Lower leg skin (tissue), 4 donors: ENCODE data around the gene RFC5. TPM values are rescaled to one million over a fixed set of nuclear protein-coding genes. Genes with fewer than 3 reads are reported as not detected.
"Not testable (repeated sequence)": the region's sequence is repeated elsewhere in the genome, so short reads cannot be mapped to it uniquely, and the experiment has no call there.

Source experiments
- DNase-seq, 2 donors: peaks; one replicate each; pipeline ENCODE4 v3.0.0-alpha.2; 2019; ENCODE audit warnings: low spot score in 2 of 2
- H3K4me3 ChIP-seq: fragments of 200-600 bp; sonication (generic); 2 replicates; pipeline ENCODE4 v1.5.1; 2017; ENCODE audit warnings: mild to moderate bottlenecking, low read depth; ENCODE audit not compliant: poor library complexity, severe bottlenecking
- POLR2A ChIP-seq, 2 donors: fragments of 450-650 bp; IDR thresholded peaks; one replicate each; pipeline ENCODE4 v1.6.1; 2016 to 2017; ENCODE audit warnings: antibody characterized with exemption in 2 of 2, mild to moderate bottlenecking in 1 of 2, moderate library complexity in 1 of 2
- WGBS, 2 donors: methylation state at CpG; one replicate each; pipeline ENCODE4 v1.1.5; 2018; 5-methylcytosine and 5-hydroxymethylcytosine counted together
- intact Hi-C: fragments of 100-400 bp; cut with DNase I; formaldehyde crosslinking; loops from one replicate; pipeline ENCODE4 v1.15.0; 2023; ENCODE audit warnings: low total_unique reads
- total RNA-seq, 4 donors: library from RNA; depleted of rRNA; stranded (reverse); fragments of >200 nt; gene quantifications; one replicate each; pipeline ENCODE4 v1.1.0, GENCODE V29; 2016
- TF ChIP-seq, protein P1 (sequence below), 3 donors: fragments of 450-650 bp; IDR thresholded peaks; one replicate each; pipeline ENCODE4 v1.5.1; 2016; ENCODE audit warnings: antibody characterized with exemption in 3 of 3, mild to moderate bottlenecking in 3 of 3, moderate library complexity in 2 of 3

RFC5 gene
- total RNA-seq, 4 donors from 2014 or later = 6.2 to 14.3 (median 11.3) TPM

GRCh38 chr12:117985182-117985581 lies 31.3 kb upstream of the RFC5 start:
- H3K4me3 ChIP-seq = no peak overlapping the region
- no peak for TF ChIP-seq POLR2A (IDR thresholded peaks at IDR 0.05)
- TF ChIP-seq, protein P1, sequence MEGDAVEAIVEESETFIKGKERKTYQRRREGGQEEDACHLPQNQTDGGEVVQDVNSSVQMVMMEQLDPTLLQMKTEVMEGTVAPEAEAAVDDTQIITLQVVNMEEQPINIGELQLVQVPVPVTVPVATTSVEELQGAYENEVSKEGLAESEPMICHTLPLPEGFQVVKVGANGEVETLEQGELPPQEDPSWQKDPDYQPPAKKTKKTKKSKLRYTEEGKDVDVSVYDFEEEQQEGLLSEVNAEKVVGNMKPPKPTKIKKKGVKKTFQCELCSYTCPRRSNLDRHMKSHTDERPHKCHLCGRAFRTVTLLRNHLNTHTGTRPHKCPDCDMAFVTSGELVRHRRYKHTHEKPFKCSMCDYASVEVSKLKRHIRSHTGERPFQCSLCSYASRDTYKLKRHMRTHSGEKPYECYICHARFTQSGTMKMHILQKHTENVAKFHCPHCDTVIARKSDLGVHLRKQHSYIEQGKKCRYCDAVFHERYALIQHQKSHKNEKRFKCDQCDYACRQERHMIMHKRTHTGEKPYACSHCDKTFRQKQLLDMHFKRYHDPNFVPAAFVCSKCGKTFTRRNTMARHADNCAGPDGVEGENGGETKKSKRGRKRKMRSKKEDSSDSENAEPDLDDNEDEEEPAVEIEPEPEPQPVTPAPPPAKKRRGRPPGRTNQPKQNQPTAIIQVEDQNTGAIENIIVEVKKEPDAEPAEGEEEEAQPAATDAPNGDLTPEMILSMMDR (IDR thresholded peaks at IDR 0.05) = no peak
- no peak for DNase-seq
- 50 to 67% methylated on average over 2 of the region's 2 CpGs for WGBS, 2 donors
- intact Hi-C loops = no loop called here

DNA sequence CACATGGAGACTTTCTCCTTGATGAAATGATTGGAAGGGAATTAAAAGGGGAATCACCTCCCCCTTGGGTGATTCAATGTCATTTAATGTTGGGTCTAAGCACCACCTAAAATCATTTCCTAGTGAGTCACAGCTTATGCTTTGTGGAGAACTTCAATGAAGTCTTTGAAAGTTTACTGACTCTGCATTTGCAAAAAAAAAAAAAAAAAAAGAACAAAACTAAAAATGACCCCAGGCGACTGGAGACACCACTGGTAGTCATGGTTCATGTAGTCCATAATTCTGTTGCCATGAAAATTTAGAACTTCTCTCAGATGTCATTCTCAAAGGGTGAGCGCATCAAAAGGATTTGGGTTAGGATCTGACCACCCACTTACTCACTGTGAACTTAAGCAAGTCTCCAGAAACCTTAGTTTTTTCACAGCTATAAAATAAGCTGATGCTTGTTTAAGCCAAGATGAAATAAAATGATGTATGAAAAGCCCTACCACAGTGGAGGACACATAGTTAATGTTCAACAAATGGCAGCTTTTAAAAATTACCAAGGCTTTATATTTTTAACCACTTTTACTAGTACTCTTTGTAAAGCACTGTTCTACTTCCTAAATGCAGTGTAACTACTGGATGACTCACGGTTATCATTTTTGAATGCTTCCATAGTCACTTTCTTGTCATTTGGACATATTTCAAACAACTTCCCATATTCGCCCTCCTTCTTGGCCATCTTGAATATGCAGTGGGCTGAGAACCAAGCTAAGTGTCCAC lies 29.6 kb upstream of the RFC5 start:
- intact Hi-C loops = no loop called here
- no peak overlapping the region for H3K4me3 ChIP-seq
- no peak for DNase-seq
- WGBS, 2 donors = 43 to 57% methylated on average over 4 of the region's 4 CpGs
- TF ChIP-seq POLR2A (IDR thresholded peaks at IDR 0.05) = no peak
- TF ChIP-seq, protein P1 (IDR thresholded peaks at IDR 0.05) = no peak

DNA sequence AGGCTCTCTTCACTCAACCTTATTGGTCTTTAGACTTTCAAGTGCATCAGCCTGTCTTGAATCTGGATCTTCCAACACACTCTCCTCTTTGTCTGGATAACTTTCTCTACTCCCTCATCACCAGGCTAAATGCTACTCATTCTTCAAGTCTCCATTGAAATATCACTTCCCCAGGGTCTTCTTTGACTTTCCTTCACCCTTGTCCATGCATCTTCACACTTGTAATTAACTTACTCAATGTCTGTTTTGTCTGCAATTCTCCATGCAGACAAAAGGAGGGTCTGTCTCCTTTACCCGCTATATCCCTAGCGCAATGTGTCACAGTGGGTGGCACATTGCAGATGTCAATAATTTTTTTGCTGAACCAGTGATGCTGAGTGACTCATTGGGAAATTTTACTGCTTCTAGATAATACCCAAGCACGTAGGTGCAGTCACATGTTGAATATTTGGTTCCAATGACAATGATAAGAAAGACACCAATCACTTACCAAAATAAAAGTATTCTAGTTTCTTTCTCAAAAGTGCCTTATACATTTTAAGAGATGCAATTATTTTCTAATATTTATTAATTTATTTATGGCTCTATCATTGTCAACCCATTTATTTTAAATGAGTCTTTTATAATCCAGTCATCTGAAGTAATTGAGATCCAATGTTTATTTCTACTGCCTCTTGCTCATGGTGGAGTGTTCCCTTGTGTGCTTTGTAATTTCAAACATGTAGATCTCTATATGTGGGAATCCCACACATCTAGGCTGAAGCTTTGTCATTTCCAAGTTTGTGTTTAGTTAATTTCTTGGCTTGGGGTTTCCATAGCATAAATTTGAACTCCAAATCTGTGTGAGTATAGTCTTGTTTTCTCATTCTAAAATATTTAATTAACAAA lies 21.7 kb upstream of the RFC5 start:
- TF ChIP-seq, protein P1 (IDR thresholded peaks at IDR 0.05) = no peak
- TF ChIP-seq POLR2A (IDR thresholded peaks at IDR 0.05) = no peak
- intact Hi-C loops = no loop called here
- DNase-seq = no peak
- 67 to 80% methylated on average over 3 of the region's 3 CpGs for WGBS, 2 donors
- H3K4me3 ChIP-seq = no peak overlapping the region

GRCh38 chr12:117998719-117999118 lies 17.8 kb upstream of the RFC5 start:
- TF ChIP-seq POLR2A (IDR thresholded peaks at IDR 0.05) = no peak
- TF ChIP-seq, protein P1 (IDR thresholded peaks at IDR 0.05) = no peak
- H3K4me3 ChIP-seq = no peak overlapping the region
- intact Hi-C loops = no loop called here
- DNase-seq = no peak
- WGBS, 2 donors = 84 to 94% methylated on average over 2 of the region's 2 CpGs

- H3K4me3 ChIP-seq, intact Hi-C loops, DNase-seq: not testable (repeated sequence)
- WGBS, 2 donors = 66 to 71% methylated on average over 2 of the region's 2 CpGs
Observed at GRCh38 chr12:117999806-118000205, 16.7 kb upstream of the RFC5 start.

DNA sequence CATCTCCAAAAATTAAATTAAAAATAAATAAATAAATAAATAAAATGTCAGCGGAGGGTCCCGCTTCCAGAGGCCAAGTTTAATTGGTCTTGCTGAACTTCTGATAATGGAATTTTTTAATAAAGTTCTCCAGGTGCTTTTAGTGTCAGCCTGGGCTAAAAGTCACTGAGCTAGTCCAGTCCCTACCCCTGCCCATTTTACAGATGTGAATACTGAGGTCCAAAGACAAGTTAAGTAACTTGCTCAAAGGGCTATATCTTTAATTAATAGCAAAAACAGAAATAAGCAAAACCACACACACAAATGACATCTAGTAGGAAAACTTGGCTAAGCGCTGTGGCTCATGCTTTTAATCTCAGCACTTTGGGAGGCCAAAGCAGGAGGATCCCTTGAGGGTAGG lies 5.6 kb upstream of the RFC5 start:
- no peak for TF ChIP-seq POLR2A (IDR thresholded peaks at IDR 0.05)
- TF ChIP-seq, protein P1 (IDR thresholded peaks at IDR 0.05) = no peak
- intact Hi-C loops = no loop called here
- H3K4me3 ChIP-seq = no peak overlapping the region
- 96 to 99% methylated on average over 3 of the region's 3 CpGs for WGBS, 2 donors
- DNase-seq = no peak
